NCI-H2227 treated with DMSO at 0.1 percent for 48 hours (cell line): ENCODE results near the gene KIDINS220.

Source experiments
- DNase-seq: peaks from one replicate; lab custom pipeline; 2025; lab: John Stamatoyannopoulos, UW

The KIDINS220 gene

DNA sequence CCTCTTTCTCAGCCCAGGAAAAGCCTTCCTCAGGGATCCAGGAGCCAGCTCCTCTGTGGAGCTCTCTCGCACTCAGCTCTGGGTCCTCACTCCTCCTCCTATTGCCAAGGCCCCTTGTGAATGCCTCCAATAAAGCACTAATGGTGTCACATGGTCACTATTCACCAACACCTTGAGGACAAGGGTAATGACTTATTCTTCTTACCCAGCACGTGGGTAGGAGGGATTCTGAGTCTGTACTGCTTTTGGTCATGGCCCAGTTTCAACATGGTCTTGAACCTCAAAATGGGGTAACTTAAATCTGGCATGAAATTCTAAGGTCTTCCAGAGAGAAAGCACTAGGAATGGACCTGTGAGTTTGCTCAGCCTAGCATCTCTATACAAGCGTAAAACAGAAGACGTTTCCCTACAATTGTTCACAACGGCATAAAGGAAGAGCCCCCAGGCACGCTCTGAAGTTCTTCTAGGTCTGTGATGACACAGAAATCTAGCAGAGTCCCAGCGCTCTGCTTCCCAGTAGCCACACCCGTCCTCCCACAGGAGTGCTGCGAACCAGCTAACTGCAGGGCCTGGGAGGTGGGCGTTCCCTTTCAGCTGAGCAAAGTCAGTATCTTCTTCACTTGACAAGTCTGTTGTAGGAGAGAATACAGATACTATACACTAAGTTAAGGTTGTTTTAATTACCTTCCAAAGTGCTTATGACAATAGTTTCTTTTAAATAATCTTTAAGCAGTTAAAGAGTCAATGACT, 14.6 kb upstream of the KIDINS220 start:
- DNase-seq = no peak

- DNase-seq = no peak
Measured at GRCh38 chr2:8850845-8851487, 13.6 kb upstream of the KIDINS220 start.

- no peak for DNase-seq
Measured at GRCh38 chr2:8849327-8849726, 11.9 kb upstream of the KIDINS220 start.

DNA sequence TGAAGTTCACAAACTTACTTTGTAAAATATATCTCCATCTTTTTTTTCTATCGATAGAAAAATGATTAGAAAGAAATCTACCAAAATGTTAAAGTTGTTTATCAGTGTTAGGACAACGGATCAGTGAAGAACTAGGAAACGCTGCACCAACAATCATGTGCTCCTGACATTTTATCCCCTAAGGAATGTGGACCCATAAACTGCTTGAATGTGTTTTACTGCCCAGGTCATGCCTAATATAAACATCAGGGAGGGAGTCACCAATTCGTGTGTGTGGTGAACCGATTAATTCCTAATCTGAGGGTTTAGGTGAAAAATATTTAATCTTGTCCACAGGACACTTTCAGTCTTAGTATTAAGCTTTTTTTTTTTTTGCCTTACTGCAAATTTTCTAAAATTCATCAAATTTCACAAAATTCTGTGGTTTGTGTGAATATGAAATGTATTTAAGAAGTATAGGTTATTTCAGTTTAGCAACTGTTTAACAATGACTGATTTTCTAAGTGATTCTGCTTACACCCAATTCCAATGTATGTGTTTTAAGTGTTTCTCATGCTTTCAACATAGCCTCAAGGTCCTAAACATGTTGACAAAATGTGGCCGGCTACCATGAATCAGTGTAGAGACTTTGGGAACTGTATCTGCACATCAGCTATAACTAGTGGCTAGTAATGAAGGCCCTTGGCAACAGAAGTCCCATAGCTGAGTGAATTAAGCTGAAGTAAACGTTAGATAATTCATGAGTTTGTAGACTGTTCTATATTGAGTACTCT, 11.1 kb upstream of the KIDINS220 start:
- no peak for DNase-seq

DNA sequence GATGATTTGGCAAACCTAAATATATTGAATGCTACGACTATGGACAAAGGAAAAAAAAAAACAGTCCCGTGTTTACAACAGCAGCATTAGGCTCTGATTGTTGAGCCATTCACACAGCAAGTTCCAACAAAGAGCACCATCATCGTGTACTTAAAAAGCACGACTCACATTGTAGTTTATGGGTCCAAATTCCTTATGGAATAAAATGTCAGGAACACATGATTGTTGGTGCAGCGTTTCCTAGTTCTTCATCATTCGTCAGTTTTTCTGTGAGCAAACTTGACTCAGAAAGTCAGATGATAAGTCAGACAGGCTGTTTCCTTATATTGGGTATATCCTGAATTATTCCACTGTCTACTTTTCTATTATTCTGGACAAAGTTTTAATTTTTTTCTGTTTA, 10.0 kb upstream of the KIDINS220 start:
- no peak for DNase-seq

DNA sequence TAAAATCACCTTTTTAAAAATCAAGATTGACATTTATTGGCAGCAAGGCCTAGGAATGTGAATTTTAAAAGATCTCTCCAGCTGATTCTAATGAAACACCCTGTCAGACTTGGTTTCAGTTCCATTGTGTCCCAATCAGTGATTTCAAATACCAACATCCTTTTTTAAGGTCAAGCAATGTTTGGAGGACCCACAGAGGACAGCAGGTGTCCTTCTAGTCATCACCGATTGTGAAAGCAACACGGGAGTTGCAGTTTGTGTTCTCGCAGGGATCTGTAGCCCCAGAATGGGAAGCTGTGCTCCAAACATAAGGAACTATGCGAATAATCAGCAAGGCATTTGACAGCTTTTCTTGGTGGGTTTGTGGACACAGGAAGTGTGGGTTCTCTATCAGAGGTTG, 4.5 kb upstream of the KIDINS220 start:
- DNase-seq = no peak

GRCh38 chr2:8840475-8841091, 3.2 kb upstream of the KIDINS220 start:
- no peak for DNase-seq

- DNase-seq = no peak
Measured at GRCh38 chr2:8839189-8839965, 2.0 kb upstream of the KIDINS220 start.

- no peak for DNase-seq
Measured at GRCh38 chr2:8837795-8838140, 355 bp upstream of the KIDINS220 start.

DNA sequence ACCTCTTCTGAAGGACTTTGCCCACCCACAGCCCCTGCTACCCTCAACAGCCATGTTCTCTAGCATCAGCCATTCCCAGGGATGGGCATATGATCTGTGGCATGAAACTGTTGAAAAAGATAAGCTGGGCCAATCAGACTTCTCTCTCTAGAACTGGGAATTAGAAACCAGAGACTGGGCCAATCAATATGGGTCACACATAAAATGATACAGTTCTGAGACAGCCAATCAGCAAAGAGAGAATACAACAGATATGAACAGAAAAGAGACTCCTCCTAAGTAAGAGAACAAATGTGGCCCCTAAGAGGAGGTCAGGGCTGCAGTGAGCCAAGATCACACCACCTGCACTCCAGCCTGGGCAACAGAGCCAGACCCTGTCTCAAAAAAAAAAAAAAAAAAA, 2.1 kb downstream of the KIDINS220 start:
- no peak for DNase-seq

GRCh38 chr2:8833853-8834252, 3.6 kb downstream of the KIDINS220 start:
- DNase-seq = no peak

DNA sequence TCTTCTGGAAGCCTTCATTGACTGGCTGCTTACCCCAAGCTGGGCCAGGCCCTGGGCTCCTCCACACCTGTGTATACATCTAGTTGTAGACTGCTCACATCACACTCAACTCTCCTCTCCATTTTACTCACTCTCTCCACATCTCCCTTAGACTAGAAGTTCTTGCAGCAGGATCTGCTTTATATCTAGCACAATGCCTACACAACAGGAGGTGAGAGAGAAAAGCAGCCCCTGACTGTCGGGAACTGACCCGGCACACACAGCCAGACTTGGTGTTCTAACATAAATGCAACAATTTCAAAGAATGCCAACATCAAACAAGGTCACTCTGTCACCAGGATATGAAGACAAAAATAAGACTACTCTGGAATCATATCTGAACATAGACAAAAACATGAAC, 5.9 kb downstream of the KIDINS220 start:
- DNase-seq = no peak

DNA sequence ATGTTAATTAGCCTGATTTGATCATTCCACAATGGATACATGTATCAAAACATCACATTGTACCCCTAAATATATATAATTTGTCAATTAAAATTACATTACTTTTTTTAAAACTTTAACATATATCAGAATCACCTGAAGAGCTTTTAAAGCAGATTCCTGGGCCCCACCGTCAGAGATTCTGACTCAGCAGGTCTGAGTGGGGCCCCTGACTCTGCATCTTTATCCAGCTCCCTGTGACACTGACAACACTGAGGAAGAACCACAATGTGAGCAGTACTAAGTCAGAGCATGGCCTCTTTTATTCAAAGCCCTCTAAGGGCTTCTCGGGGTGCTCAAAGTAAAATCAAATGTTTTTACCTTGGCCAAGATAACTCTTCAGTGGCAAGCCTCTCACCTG, 9.7 kb downstream of the KIDINS220 start:
- DNase-seq = no peak

DNA sequence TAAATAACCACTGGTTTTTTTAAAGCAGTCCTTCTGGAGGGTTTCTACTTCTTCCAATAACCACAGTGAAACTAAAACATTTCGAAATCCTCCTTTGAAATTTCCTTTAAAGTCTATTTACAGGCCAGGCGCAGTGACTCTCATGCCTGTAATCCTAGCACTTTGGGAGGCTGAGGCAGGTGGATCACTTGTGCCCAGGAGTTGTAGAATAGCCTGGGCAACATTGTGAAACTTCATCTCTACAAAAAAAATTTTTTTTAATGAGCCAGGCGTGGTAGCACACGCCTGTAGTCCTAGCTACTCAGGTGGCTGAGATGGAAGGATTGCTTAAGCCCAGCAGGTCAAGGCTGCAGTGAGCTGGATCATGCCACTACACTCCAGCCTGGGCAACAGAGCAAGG, 15.2 kb downstream of the KIDINS220 start:
- no peak for DNase-seq

GRCh38 chr2:8821276-8822217, 15.9 kb downstream of the KIDINS220 start:
- no peak for DNase-seq

- DNase-seq = no peak
Measured at GRCh38 chr2:8819948-8820347, 17.5 kb downstream of the KIDINS220 start.

- DNase-seq = no peak
Measured at GRCh38 chr2:8819194-8819593, 18.2 kb downstream of the KIDINS220 start.

DNA sequence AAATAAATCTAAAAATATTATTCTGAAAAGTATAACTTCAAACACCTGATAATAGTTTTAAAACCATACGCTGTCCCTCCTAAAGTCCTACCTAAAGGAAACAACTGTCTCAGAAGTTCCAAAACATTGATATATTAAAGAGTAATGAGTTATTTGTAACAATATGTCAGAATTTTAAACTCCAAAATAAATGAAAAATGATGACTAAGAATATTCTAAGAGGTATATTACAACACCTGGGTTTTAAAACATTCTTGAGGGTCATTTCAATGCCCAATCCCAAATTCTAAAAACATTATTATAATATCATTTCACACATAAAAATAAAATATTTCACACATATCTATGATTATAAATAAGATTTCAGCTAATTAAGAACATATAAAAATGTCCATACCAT, 20.2 kb downstream of the KIDINS220 start:
- DNase-seq = no peak

GRCh38 chr2:8806885-8807704, 30.3 kb downstream of the KIDINS220 start:
- DNase-seq = no peak
